ENCODE measurements around the gene ZNHIT6.

The ZNHIT6 gene

GRCh38 chr1:85604298-85604997 is 103.8 kb downstream of the ZNHIT6 start:
- TF ChIP-seq TCF4 (CRISPR knock-in tag; IDR thresholded peaks at IDR 0.05; ENCODE audit: borderline replicate concordance) (no peak), ZFP30 (CRISPR knock-in tag; IDR thresholded peaks at IDR 0.05) (no peak), OSR1 (CRISPR knock-in tag; IDR thresholded peaks at IDR 0.05) (no peak), ZNF8 (CRISPR knock-in tag; IDR thresholded peaks at IDR 0.05) (no peak)
- no peak for ATAC-seq

GRCh38 chr1:85603086-85603880 is 105.0 kb downstream of the ZNHIT6 start:
- TF ChIP-seq CSDC2 (CRISPR knock-in tag; IDR thresholded peaks at IDR 0.05), result no peak
- TF ChIP-seq GLIS3 (CRISPR knock-in tag; IDR thresholded peaks at IDR 0.05), result no peak
- TF ChIP-seq TCF4 (CRISPR knock-in tag; IDR thresholded peaks at IDR 0.05; ENCODE audit: borderline replicate concordance), result no peak
- TF ChIP-seq ZFP3 (CRISPR knock-in tag; IDR thresholded peaks at IDR 0.05), result no peak
- ATAC-seq, result no peak

GRCh38 chr1:85602571-85602970 is 105.7 kb downstream of the ZNHIT6 start:
- ATAC-seq, result no peak
- TF ChIP-seq RARB (CRISPR knock-in tag; IDR thresholded peaks at IDR 0.05) (no peak), CSRNP3 (CRISPR knock-in tag; IDR thresholded peaks at IDR 0.05) (no peak), GLIS3 (CRISPR knock-in tag; IDR thresholded peaks at IDR 0.05) (no peak), ESRRG (CRISPR knock-in tag; IDR thresholded peaks at IDR 0.05) (no peak), ISL1 (CRISPR knock-in tag; IDR thresholded peaks at IDR 0.05) (no peak), ARNTL (CRISPR knock-in tag; IDR thresholded peaks at IDR 0.05; ENCODE audit: borderline replicate concordance, low read depth) (no peak), PPARA (CRISPR knock-in tag; IDR thresholded peaks at IDR 0.05; ENCODE audit: borderline replicate concordance) (no peak)

GRCh38 chr1:85601901-85602300 is 106.3 kb downstream of the ZNHIT6 start:
- TF ChIP-seq ZFP30 (CRISPR knock-in tag; IDR thresholded peaks at IDR 0.05), result no peak
- no peak for TF ChIP-seq TOX (CRISPR knock-in tag; IDR thresholded peaks at IDR 0.05; ENCODE audit: borderline replicate concordance)
- TF ChIP-seq CSRNP3 (CRISPR knock-in tag; IDR thresholded peaks at IDR 0.05), result no peak
- no peak for TF ChIP-seq TSHZ2 (CRISPR knock-in tag; IDR thresholded peaks at IDR 0.05)
- no peak for TF ChIP-seq ZNF565 (CRISPR knock-in tag; conservative IDR thresholded peaks at IDR 0.05; ENCODE audit: low read depth)
- TF ChIP-seq CREB5 (CRISPR knock-in tag; IDR thresholded peaks at IDR 0.05; ENCODE audit: low read depth), result no peak
- TF ChIP-seq BACH2 (CRISPR knock-in tag; IDR thresholded peaks at IDR 0.05; ENCODE audit: borderline replicate concordance), result no peak
- TF ChIP-seq CSDC2 (CRISPR knock-in tag; IDR thresholded peaks at IDR 0.05), result no peak
- TF ChIP-seq POU6F1 (CRISPR knock-in tag; IDR thresholded peaks at IDR 0.05; ENCODE audit: borderline replicate concordance, low read depth), result no peak
- no peak for TF ChIP-seq ZC3H10 (CRISPR knock-in tag; IDR thresholded peaks at IDR 0.05)
- no peak for TF ChIP-seq PATZ1 (CRISPR knock-in tag; IDR thresholded peaks at IDR 0.05; ENCODE audit: borderline replicate concordance)
- no peak for TF ChIP-seq TCF4 (CRISPR knock-in tag; IDR thresholded peaks at IDR 0.05; ENCODE audit: borderline replicate concordance)
- TF ChIP-seq ARNTL (CRISPR knock-in tag; IDR thresholded peaks at IDR 0.05; ENCODE audit: borderline replicate concordance, low read depth), result no peak
- TF ChIP-seq SNAI2 (CRISPR knock-in tag; IDR thresholded peaks at IDR 0.05), result no peak
- no peak for TF ChIP-seq ISL1 (CRISPR knock-in tag; IDR thresholded peaks at IDR 0.05)
- ATAC-seq, result no peak
